ENCODE results near the gene MCHR2. TPM values are rescaled to one million over a fixed set of nuclear protein-coding genes. Genes with fewer than 3 reads are reported as not detected.
A peak's percentile ranks its signal among the peaks of the same experiment; 100 is the strongest.

MCHR2 gene
- total RNA-seq, 1 donor: not detected

DNA sequence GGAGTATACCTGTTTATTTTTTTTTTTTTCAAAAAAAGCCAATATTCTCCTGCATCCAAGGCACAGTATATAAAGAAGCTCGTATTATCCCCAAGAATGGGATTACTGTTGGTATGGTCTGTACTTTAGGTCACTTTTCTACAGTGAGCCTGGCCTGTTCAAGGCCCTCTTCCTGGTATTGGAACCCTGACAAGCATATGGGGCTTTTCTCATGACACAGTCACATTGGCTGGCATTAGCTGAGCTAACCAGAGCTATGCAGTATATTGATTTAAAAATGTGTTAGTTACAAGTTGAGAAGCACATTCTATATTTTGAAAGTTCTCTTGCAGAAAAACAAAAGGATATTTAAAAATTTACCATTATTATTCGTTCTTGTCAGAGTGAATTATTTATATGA, 48.0 kb downstream of the MCHR2 start:
- no peaks in the 10 kb centered on the region for H3K9me3 ChIP-seq (ENCODE audit: low read depth, low read length)

DNA sequence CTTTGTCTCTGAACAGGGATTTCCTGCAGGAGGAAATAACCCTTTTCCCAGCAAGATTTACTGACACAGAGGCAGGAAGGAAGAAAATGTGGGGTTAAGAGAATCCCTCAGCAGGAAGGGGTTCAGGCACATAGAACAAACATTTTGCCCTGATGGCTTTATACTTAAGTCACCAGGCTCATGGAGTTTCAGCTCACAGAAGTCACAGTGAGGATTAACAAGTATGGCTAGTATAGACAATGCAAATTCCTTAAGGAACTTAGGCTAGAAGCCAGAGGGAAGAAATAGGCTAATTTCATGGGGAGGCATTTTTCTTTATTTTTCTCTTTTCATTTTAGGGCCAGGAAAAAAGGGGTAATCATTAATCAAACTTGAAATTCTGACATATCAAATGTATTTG, 50.2 kb downstream of the MCHR2 start:
- TF ChIP-seq, protein P1, sequence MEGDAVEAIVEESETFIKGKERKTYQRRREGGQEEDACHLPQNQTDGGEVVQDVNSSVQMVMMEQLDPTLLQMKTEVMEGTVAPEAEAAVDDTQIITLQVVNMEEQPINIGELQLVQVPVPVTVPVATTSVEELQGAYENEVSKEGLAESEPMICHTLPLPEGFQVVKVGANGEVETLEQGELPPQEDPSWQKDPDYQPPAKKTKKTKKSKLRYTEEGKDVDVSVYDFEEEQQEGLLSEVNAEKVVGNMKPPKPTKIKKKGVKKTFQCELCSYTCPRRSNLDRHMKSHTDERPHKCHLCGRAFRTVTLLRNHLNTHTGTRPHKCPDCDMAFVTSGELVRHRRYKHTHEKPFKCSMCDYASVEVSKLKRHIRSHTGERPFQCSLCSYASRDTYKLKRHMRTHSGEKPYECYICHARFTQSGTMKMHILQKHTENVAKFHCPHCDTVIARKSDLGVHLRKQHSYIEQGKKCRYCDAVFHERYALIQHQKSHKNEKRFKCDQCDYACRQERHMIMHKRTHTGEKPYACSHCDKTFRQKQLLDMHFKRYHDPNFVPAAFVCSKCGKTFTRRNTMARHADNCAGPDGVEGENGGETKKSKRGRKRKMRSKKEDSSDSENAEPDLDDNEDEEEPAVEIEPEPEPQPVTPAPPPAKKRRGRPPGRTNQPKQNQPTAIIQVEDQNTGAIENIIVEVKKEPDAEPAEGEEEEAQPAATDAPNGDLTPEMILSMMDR (IDR thresholded peaks at IDR 0.05; ENCODE audit: extremely low read depth, low read depth, low read length): no peak
- Histone ChIP-seq H4K20me1 (ENCODE audit: insufficient read depth, low read length) (no peaks in the 10 kb centered on the region), H3K4me1 (ENCODE audit: insufficient read depth, low read length) (no peaks in the 10 kb centered on the region)

More for the DNA sequence above, 48.0 kb downstream of the MCHR2 start:
- Histone ChIP-seq H3K27me3 (ENCODE audit: insufficient read depth, low read length) (no peaks in the 10 kb centered on the region), H3K4me1 (ENCODE audit: insufficient read depth, low read length) (no peaks in the 10 kb centered on the region), H3K4me2 (ENCODE audit: insufficient read depth, low read length) (no peak overlapping the region), H3K4me3 (ENCODE audit: insufficient read depth, low read length) (no peak overlapping the region), H3K36me3 (ENCODE audit: insufficient read depth, low read length) (no peaks in the 10 kb centered on the region), H3K79me2 (ENCODE audit: insufficient read depth, low read length) (no peaks in the 10 kb centered on the region), H3K27ac (ENCODE audit: low read depth, low read length) (no peak overlapping the region), H2AFZ (ENCODE audit: low read length) (no peak overlapping the region), H4K20me1 (ENCODE audit: insufficient read depth, low read length) (no peaks in the 10 kb centered on the region)
- TF ChIP-seq, protein P1 (IDR thresholded peaks at IDR 0.05; ENCODE audit: extremely low read depth, low read depth, low read length): no peak
- DNase-seq (ENCODE audit: insufficient read length, low spot score, missing footprints): no peak

DNA sequence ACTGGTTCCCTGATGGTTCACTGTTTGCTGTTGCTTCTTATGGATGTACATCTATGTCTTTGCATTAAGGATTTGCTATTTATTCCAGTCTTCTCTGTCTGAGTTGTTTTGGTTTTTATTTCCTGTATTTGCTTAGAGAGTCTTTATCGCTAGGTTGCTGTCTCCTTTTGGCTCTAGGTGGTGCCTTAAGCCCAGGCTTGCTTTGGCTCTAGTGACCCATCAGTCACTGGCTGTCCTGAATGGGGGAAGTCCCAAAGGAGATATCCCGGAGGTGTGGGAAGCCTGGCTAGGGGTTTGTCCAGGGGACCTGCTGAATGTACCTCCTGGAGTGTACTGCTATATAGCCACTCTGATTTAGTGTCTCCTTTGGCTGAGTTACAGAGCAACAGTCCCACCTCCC, 53.4 kb downstream of the MCHR2 start:
- Histone ChIP-seq H3K9me3 (ENCODE audit: low read depth, low read length) (no peaks in the 10 kb centered on the region), H2AFZ (ENCODE audit: low read length) (no peak overlapping the region)

More for the DNA sequence above, 50.2 kb downstream of the MCHR2 start:
- Histone ChIP-seq H3K4me3 (ENCODE audit: insufficient read depth, low read length) (no peak overlapping the region), H2AFZ (ENCODE audit: low read length) (no peak overlapping the region), H3K4me2 (ENCODE audit: insufficient read depth, low read length) (no peak overlapping the region), H3K9me3 (ENCODE audit: low read depth, low read length) (no peaks in the 10 kb centered on the region), H3K27me3 (ENCODE audit: insufficient read depth, low read length) (no peaks in the 10 kb centered on the region), H3K36me3 (ENCODE audit: insufficient read depth, low read length) (no peaks in the 10 kb centered on the region), H3K27ac (ENCODE audit: low read depth, low read length) (no peak overlapping the region), H3K79me2 (ENCODE audit: insufficient read depth, low read length) (no peaks in the 10 kb centered on the region)
- DNase-seq (ENCODE audit: insufficient read length, low spot score, missing footprints): no peak

DNA sequence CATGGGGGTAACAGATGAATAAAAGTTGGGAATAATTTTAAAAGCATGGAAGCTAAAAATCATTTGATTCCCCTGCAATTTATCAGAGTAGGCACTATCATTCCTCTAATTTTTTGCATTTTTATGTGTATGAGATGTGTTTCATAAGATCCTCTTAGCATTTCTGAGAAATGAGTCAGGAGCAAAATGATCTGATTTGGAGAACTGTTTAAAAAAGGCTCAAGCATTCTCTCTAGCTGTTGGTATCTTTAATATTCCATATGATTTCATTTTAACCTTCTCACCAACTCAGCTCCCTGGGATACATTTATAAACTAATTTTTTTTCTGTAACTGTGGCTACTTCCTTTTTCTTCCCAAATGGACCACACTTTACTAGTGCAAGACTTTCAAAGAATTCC, 60.9 kb downstream of the MCHR2 start:
- Histone ChIP-seq H3K4me2 (ENCODE audit: insufficient read depth, low read length) (peak overlapping the region; percentile 45), H3K9me3 (ENCODE audit: low read depth, low read length) (no peaks in the 10 kb centered on the region), H3K79me2 (ENCODE audit: insufficient read depth, low read length) (no peaks in the 10 kb centered on the region), H2AFZ (ENCODE audit: low read length) (no peak overlapping the region), H3K4me3 (ENCODE audit: insufficient read depth, low read length) (no peak overlapping the region), H4K20me1 (ENCODE audit: insufficient read depth, low read length) (no peaks in the 10 kb centered on the region), H3K27ac (ENCODE audit: low read depth, low read length) (no peak overlapping the region), H3K36me3 (ENCODE audit: insufficient read depth, low read length) (no peaks in the 10 kb centered on the region), H3K4me1 (ENCODE audit: insufficient read depth, low read length) (peaks cover 25% of the 10 kb centered on the region), H3K27me3 (ENCODE audit: insufficient read depth, low read length) (no peaks in the 10 kb centered on the region)
- TF ChIP-seq, protein P1 (IDR thresholded peaks at IDR 0.05; ENCODE audit: extremely low read depth, low read depth, low read length): no peak
- peak; percentile 18 for DNase-seq (ENCODE audit: insufficient read length, low spot score, missing footprints)

More for the DNA sequence above, 53.4 kb downstream of the MCHR2 start:
- no peaks in the 10 kb centered on the region for H3K4me1 ChIP-seq (ENCODE audit: insufficient read depth, low read length)
- no peaks in the 10 kb centered on the region for H3K27me3 ChIP-seq (ENCODE audit: insufficient read depth, low read length)
- TF ChIP-seq, protein P1 (IDR thresholded peaks at IDR 0.05; ENCODE audit: extremely low read depth, low read depth, low read length): no peak
- no peak overlapping the region for H3K27ac ChIP-seq (ENCODE audit: low read depth, low read length)
- H3K4me3 ChIP-seq (ENCODE audit: insufficient read depth, low read length): no peak overlapping the region
- DNase-seq (ENCODE audit: insufficient read length, low spot score, missing footprints): no peak
- no peak overlapping the region for H3K4me2 ChIP-seq (ENCODE audit: insufficient read depth, low read length)
- no peaks in the 10 kb centered on the region for H3K79me2 ChIP-seq (ENCODE audit: insufficient read depth, low read length)
- no peaks in the 10 kb centered on the region for H4K20me1 ChIP-seq (ENCODE audit: insufficient read depth, low read length)
- H3K36me3 ChIP-seq (ENCODE audit: insufficient read depth, low read length): no peaks in the 10 kb centered on the region

All from osteoblast (primary cell).